HEK293T (cell line): ENCODE results near the gene ARMS2.

Source experiments
- CTCF ChIA-PET: fragments of 350-600 bp; formaldehyde crosslinking; extraction: SDS; loops from one replicate; lab custom pipeline; 2021; ENCODE audit warnings: antibody characterized with exemption, inconsistent platforms; lab: Yijun Ruan, JAX
- POLR2A ChIA-PET: fragments of 350-600 bp; formaldehyde crosslinking; extraction: SDS; loops from one replicate; lab custom pipeline; 2020; ENCODE audit warnings: antibody characterized with exemption, inconsistent platforms; lab: Yijun Ruan, JAX
- DNase-seq: peaks from one replicate; pipeline ENCODE4 v3.0.0; 2012; ENCODE audit warnings: mixed read lengths; ENCODE audit errors: extremely low spot score
- ARNT ChIP-seq: fragments of 450-650 bp; IDR thresholded peaks from 2 replicates; pipeline ENCODE4 v1.6.1; 2017; ENCODE audit warnings: mild to moderate bottlenecking
- BHLHE40 ChIP-seq: fragments of 450-650 bp; IDR thresholded peaks from 2 replicates; pipeline ENCODE4 v1.6.1; 2016; ENCODE audit warnings: mild to moderate bottlenecking, moderate library complexity, borderline replicate concordance
- CTBP1 ChIP-seq: fragments of 450-650 bp; IDR thresholded peaks from 2 replicates; pipeline ENCODE4 v1.6.1; 2016; ENCODE audit warnings: borderline replicate concordance
- ELF4 ChIP-seq: fragments of 450-650 bp; IDR thresholded peaks from 2 replicates; pipeline ENCODE4 v1.6.1; 2017; ENCODE audit warnings: antibody characterized with exemption
- FOXA1 ChIP-seq: fragments of 450-650 bp; IDR thresholded peaks from 2 replicates; pipeline ENCODE4 v1.6.1; 2016; ENCODE audit warnings: mild to moderate bottlenecking
- FOXK2 ChIP-seq: fragments of 450-650 bp; IDR thresholded peaks from 2 replicates; pipeline ENCODE4 v1.6.1; 2016; ENCODE audit warnings: mild to moderate bottlenecking
- FOXM1 ChIP-seq: fragments of 450-650 bp; IDR thresholded peaks from 2 replicates; pipeline ENCODE4 v1.6.1; 2017; ENCODE audit warnings: mild to moderate bottlenecking, borderline replicate concordance
- HDGF ChIP-seq: fragments of 450-650 bp; IDR thresholded peaks from 2 replicates; pipeline ENCODE4 v1.6.1; 2017; ENCODE audit warnings: antibody characterized with exemption, borderline replicate concordance
- L3MBTL2 ChIP-seq: fragments of 450-650 bp; conservative IDR thresholded peaks from 2 replicates; pipeline ENCODE4 v1.6.1; 2016; ENCODE audit warnings: mild to moderate bottlenecking
- LEF1 ChIP-seq: fragments of 450-650 bp; IDR thresholded peaks from 2 replicates; pipeline ENCODE4 v1.6.1; 2017; ENCODE audit warnings: mild to moderate bottlenecking, borderline replicate concordance
- NFRKB ChIP-seq: fragments of 450-650 bp; IDR thresholded peaks from 2 replicates; pipeline ENCODE4 v1.6.1; 2016; ENCODE audit warnings: mild to moderate bottlenecking, moderate library complexity
- SP1 ChIP-seq: fragments of 450-650 bp; IDR thresholded peaks from 2 replicates; pipeline ENCODE4 v1.6.1; 2017
- SUZ12 ChIP-seq: fragments of 450-650 bp; IDR thresholded peaks from 2 replicates; pipeline ENCODE4 v1.6.1; 2016; ENCODE audit warnings: mild to moderate bottlenecking
- TARDBP ChIP-seq: fragments of 450-650 bp; IDR thresholded peaks from 2 replicates; pipeline ENCODE4 v1.6.1; 2016
- ZNF384 ChIP-seq: fragments of 450-650 bp; IDR thresholded peaks from 2 replicates; pipeline ENCODE4 v1.6.1; 2016
- TF ChIP-seq, protein P1 (sequence below): fragments of 450-650 bp; IDR thresholded peaks from 2 replicates; pipeline ENCODE4 v1.6.1; 2016

Gene ARMS2

DNA sequence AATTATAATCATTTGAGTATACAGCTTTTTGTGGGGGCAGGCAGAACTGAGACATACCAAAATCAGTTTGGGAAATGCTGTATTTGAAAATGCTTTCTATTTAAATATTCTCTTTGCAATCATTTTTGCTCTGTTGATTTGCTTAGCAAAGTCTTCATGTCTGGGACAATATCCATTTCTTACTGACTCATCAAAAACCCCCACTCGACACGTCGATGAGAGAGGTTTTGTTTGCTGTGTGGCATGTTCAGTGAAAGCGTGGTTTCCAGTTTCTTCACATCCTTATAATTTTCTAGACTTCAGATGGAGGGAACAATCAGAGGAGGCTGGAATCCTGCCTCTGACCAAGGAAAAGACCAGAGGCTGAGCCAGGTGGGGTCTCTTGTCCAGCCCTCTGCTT, 35.8 kb downstream of the ARMS2 start:
- DNase-seq: no peak
- ChIA-PET CTCF (no interaction called here), POLR2A (no interaction called here)
- TF ChIP-seq LEF1 (no peak), HDGF (no peak), L3MBTL2 (no peak), ZNF384 (no peak), FOXA1 (no peak), CTBP1 (no peak), SUZ12 (no peak), FOXM1 (no peak), TARDBP (no peak), NFRKB (no peak), FOXK2 (no peak), ELF4 (no peak), ARNT (no peak), SP1 (no peak), BHLHE40 (no peak)
- TF ChIP-seq, protein P1, sequence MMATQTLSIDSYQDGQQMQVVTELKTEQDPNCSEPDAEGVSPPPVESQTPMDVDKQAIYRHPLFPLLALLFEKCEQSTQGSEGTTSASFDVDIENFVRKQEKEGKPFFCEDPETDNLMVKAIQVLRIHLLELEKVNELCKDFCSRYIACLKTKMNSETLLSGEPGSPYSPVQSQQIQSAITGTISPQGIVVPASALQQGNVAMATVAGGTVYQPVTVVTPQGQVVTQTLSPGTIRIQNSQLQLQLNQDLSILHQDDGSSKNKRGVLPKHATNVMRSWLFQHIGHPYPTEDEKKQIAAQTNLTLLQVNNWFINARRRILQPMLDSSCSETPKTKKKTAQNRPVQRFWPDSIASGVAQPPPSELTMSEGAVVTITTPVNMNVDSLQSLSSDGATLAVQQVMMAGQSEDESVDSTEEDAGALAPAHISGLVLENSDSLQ: no peak

DNA sequence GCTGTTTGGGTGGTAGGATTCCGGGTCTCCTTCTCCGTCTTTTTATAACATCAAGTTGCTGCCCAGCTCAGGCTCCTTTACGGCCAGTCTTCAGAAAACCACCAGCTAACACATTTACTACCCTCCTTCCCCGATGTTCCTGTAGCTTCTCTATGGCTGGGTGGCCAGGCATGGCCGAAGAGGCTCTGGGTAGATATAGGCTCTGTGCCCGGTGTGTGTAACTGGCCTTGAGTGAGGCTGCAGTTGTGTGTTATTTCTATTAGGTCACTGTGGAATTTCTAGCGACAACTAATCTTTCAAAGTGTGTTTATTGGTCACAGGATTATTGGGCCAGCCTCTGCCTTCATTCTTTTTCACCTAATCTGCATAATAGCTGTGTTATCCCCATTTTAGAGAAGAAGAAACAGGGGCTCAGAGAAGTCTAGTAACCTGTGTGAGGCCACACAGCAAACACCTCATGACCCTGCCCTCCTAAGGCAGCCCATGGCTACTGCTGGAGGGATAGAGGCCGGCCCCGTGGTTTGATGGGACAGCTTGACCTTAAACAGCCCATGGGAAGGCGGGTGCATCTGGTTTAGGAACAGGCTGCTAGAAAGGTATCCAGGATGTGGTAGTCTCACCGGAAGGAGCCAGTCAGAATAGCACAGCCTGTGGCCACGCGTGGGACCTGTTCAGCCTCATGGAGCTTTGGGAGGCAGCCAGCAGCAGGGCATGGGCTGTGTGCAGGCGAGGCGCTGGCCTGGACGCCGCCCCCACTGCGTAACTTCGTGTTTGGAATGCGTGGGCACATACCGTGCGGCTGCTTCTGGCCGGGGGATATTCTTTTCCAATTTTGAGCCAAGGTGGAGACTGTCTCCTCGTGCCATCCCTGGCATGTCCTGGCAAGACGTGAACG, 36.6 kb downstream of the ARMS2 start:
- DNase-seq: no peak
- CTCF ChIA-PET: no interaction called here
- POLR2A ChIA-PET: no interaction called here
- TF ChIP-seq, protein P1: no peak
- TF ChIP-seq FOXM1 (no peak), CTBP1 (no peak), SP1 (no peak), TARDBP (no peak), NFRKB (no peak), ZNF384 (no peak), FOXK2 (no peak), LEF1 (no peak), L3MBTL2 (no peak)

GRCh38 chr10:122492006-122492405, 37.6 kb downstream of the ARMS2 start:
- no peak for DNase-seq
- no peak for TF ChIP-seq NFRKB
- TF ChIP-seq CTBP1: no peak
- POLR2A ChIA-PET: no interaction called here
- CTCF ChIA-PET: interaction anchor here (0.6 kb wide), 1 partner anchor 238 kb away, joined by 3 read pairs; no protein-coding TSS in a partner anchor

- ChIA-PET CTCF (no interaction called here), POLR2A (no interaction called here)
- TF ChIP-seq ARNT: no peak
- no peak for TF ChIP-seq FOXA1
- no peak for TF ChIP-seq SUZ12
- TF ChIP-seq L3MBTL2: no peak
- no peak for TF ChIP-seq BHLHE40
- TF ChIP-seq CTBP1: no peak
- TF ChIP-seq ELF4: no peak
- no peak for TF ChIP-seq NFRKB
- TF ChIP-seq HDGF: no peak
- no peak for DNase-seq
Observed at GRCh38 chr10:122492999-122493481, 38.6 kb downstream of the ARMS2 start.

GRCh38 chr10:122493761-122494160, 39.3 kb downstream of the ARMS2 start:
- ChIA-PET CTCF (no interaction called here), POLR2A (no interaction called here)
- DNase-seq: no peak
- no peak for TF ChIP-seq CTBP1
- TF ChIP-seq NFRKB: no peak
- TF ChIP-seq SP1: no peak
- TF ChIP-seq FOXM1: no peak
- no peak for TF ChIP-seq FOXK2
- TF ChIP-seq FOXA1: no peak
- TF ChIP-seq ZNF384: no peak
- no peak for TF ChIP-seq LEF1
- TF ChIP-seq TARDBP: no peak
- TF ChIP-seq L3MBTL2: no peak
- TF ChIP-seq ARNT: no peak
- no peak for TF ChIP-seq HDGF
- TF ChIP-seq, protein P1: no peak

DNA sequence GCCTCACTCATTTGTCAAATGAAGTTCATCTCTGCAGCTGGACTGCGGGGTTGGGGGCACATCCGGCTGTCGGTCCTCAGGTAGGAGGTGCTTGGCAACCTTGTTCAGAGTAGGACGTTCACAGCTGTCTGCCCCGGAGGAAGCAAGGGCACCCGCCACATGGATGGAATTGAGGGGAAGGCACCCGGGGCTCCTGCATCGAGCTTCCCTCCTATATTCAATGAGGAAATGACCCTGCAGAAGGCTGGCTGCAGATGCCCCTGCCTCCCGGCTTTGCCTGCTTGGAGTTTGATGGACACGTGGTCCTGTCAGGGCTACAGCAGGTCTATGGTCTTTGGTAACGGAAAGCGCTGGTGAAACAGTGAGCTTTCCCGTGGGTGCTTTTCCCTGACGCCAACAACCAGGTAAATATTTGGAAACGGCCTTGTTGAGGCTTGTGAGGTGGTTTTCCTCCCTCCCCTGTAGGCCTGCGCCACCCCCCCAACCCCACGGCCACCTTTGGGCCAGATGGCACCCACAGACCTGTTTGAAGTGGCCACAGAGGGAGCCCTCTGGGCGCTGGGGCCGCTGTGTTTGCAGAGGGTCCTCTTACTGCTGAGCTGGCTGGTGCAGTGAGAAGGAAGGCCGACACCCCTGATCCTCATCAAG, 39.8 kb downstream of the ARMS2 start:
- CTCF ChIA-PET: no interaction called here
- no peak for TF ChIP-seq ZNF384
- DNase-seq: no peak
- POLR2A ChIA-PET: no interaction called here
